Measurements from ENCODE around the gene PDE6B. TPM values are rescaled to one million over a fixed set of nuclear protein-coding genes. Genes with fewer than 3 reads are reported as not detected.
"Not testable (repeated sequence)": the region's sequence is repeated elsewhere in the genome, so short reads cannot be mapped to it uniquely, and the experiment has no call there.

Gene PDE6B
- total and polyA plus RNA-seq, 2 experiments from 2014 or later: 3.4 to 5.0 TPM

DNA sequence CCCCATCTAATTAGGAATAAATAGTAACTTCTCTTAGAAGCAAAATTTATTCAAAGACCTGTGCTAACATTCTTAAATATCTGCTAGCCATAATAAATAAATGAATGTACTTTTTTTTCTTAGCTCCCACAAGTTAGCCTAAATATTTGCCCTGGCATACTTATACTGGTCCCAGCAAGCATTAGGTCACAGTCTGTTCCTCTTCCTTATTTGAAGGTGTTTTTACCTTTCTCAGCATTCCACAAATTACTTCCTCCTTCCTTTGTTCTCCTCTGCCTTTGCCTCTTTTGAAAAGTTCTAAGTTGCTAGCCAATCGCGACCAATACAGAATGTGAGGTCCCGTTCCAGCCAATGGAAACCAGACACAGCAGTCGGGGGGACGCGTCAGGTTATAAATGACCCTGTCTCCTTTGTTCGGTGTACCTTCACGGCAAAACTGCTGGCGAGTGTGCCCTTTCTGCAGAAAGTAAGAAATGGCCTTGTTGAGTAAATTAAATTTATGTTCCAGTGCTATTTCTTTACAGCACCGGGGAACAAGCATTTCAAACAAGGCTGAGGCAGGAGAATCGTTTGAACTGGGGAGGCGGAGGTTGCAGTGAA lies 69.1 kb downstream of the PDE6B start:
- not testable (repeated sequence) for H3K9me2 ChIP-seq (ENCODE audit: insufficient read depth); ATAC-seq; H3K4me3 ChIP-seq; H3K27ac ChIP-seq (ENCODE audit: low read depth); H3K4me1 ChIP-seq (ENCODE audit: insufficient read depth); H3K36me3 Mint-ChIP-seq (ENCODE audit: low read depth); H3K36me3 ChIP-seq (ENCODE audit: insufficient read depth); H3K4me2 ChIP-seq; H4K20me1 ChIP-seq (replicated peaks; ENCODE audit: insufficient read depth); H3K27me3 ChIP-seq (ENCODE audit: insufficient read depth); H2AFZ ChIP-seq; H3K79me2 ChIP-seq (replicated peaks; ENCODE audit: insufficient read depth); H3K27ac Mint-ChIP-seq; H3K4me3 Mint-ChIP-seq; H3F3A ChIP-seq (replicated peaks; ENCODE audit: low read depth)
- peak; percentile 50 for DNase-seq (ENCODE audit: low spot score)
- Mint-ChIP-seq H3K4me1 (peaks cover 20% of the 10 kb centered on the region; the same call in 2 of the 3 replicates), H3K9me3 (peaks cover 17% of the 10 kb centered on the region), H3K27me3 (ENCODE audit: insufficient read depth, low read depth, poor library complexity) (peaks cover 12% of the 10 kb centered on the region)

- Histone ChIP-seq H3K4me1 (ENCODE audit: insufficient read depth) (no peaks in the 10 kb centered on the region), H3K27me3 (ENCODE audit: insufficient read depth) (peaks cover 4% of the 10 kb centered on the region; the same call in 1 of the 2 replicates), H3K27ac (ENCODE audit: low read depth) (no peak overlapping the region), H4K20me1 (replicated peaks; ENCODE audit: insufficient read depth) (no peaks in the 10 kb centered on the region), H3K79me2 (replicated peaks; ENCODE audit: insufficient read depth) (no peaks in the 10 kb centered on the region), H3K36me3 (ENCODE audit: insufficient read depth) (no peaks in the 10 kb centered on the region), H3K4me3 (no peak overlapping the region), H3K9me2 (ENCODE audit: insufficient read depth) (no peaks in the 10 kb centered on the region), H3F3A (replicated peaks; ENCODE audit: low read depth) (no peaks in the 10 kb centered on the region), H2AFZ (no peak overlapping the region), H3K4me2 (no peak overlapping the region)
- H3K9me3 Mint-ChIP-seq: peaks cover 9% of the 10 kb centered on the region
- ATAC-seq (no peak), DNase-seq (ENCODE audit: low spot score) (no peak)
- 0 out of 3 replicates have a peak, but pooled peaks cover under 1% of the 10 kb centered on the region for H3K36me3 Mint-ChIP-seq (ENCODE audit: low read depth)
- H3K27ac Mint-ChIP-seq: no peak overlapping the region
- H3K27me3 Mint-ChIP-seq (ENCODE audit: insufficient read depth, low read depth, poor library complexity): peaks cover 23% of the 10 kb centered on the region
- no peak overlapping the region for H3K4me3 Mint-ChIP-seq
- peaks cover 6% of the 10 kb centered on the region; the same call in 1 of the 3 replicates for H3K4me1 Mint-ChIP-seq
- TF ChIP-seq NANOG (IDR thresholded peaks at IDR 0.05; ENCODE audit: borderline replicate concordance) (no peak), EZH2phosphoT487 (IDR thresholded peaks at IDR 0.05; ENCODE audit: unreplicated experiment) (no peak), POLR2AphosphoS5 (IDR thresholded peaks at IDR 0.05; ENCODE audit: low read depth) (no peak), STAT1 (IDR thresholded peaks at IDR 0.05; ENCODE audit: unreplicated experiment) (no peak), ZNF114 (CRISPR knock-in tag; IDR thresholded peaks at IDR 0.05) (no peak), JUNB (IDR thresholded peaks at IDR 0.05; ENCODE audit: unreplicated experiment) (no peak), ZNF331 (CRISPR knock-in tag; IDR thresholded peaks at IDR 0.05; ENCODE audit: low read depth) (no peak), ZNF462 (CRISPR knock-in tag; IDR thresholded peaks at IDR 0.05) (no peak), EZH2 (IDR thresholded peaks at IDR 0.05; ENCODE audit: low read depth, unreplicated experiment) (no peak)
- TF ChIP-seq, protein P1, sequence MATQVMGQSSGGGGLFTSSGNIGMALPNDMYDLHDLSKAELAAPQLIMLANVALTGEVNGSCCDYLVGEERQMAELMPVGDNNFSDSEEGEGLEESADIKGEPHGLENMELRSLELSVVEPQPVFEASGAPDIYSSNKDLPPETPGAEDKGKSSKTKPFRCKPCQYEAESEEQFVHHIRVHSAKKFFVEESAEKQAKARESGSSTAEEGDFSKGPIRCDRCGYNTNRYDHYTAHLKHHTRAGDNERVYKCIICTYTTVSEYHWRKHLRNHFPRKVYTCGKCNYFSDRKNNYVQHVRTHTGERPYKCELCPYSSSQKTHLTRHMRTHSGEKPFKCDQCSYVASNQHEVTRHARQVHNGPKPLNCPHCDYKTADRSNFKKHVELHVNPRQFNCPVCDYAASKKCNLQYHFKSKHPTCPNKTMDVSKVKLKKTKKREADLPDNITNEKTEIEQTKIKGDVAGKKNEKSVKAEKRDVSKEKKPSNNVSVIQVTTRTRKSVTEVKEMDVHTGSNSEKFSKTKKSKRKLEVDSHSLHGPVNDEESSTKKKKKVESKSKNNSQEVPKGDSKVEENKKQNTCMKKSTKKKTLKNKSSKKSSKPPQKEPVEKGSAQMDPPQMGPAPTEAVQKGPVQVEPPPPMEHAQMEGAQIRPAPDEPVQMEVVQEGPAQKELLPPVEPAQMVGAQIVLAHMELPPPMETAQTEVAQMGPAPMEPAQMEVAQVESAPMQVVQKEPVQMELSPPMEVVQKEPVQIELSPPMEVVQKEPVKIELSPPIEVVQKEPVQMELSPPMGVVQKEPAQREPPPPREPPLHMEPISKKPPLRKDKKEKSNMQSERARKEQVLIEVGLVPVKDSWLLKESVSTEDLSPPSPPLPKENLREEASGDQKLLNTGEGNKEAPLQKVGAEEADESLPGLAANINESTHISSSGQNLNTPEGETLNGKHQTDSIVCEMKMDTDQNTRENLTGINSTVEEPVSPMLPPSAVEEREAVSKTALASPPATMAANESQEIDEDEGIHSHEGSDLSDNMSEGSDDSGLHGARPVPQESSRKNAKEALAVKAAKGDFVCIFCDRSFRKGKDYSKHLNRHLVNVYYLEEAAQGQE (IDR thresholded peaks at IDR 0.05; ENCODE audit: unreplicated experiment): no peak
Measured at GRCh38 chr4:699816-700580, 74.6 kb downstream of the PDE6B start.

Data from GM23338 (cell line).